ENCODE measurements around the gene TSPAN9.

- no peak for TF ChIP-seq CTCF (IDR thresholded peaks at IDR 0.05)
- no peak for TF ChIP-seq POLR2A (IDR thresholded peaks at IDR 0.05)
- no peak for TF ChIP-seq EP300 (IDR thresholded peaks at IDR 0.05)
These were observed 173.4 kb downstream of the TSPAN9 start for GRCh38 chr12:3250576-3250975.
